ENCODE results near the gene PAK4. TPM values are rescaled to one million over a fixed set of nuclear protein-coding genes. Genes with fewer than 3 reads are reported as not detected.

Gene PAK4
- total and polyA plus RNA-seq, 2 of the 8 experiments (the other 6 are each of a cell fraction or from before 2014, with no cell fraction given) = 50.7 to 64.4 TPM

GRCh38 chr19:39171479-39172465 is 46.2 kb downstream of the PAK4 start (continued):
- TF ChIP-seq CBX8 (IDR thresholded peaks at IDR 0.05; ENCODE audit: borderline replicate concordance, low read depth, low read length) (no peak), PHF8 (conservative IDR thresholded peaks at IDR 0.05; ENCODE audit: low read depth, low read length) (no peak), TAF1 (IDR thresholded peaks at IDR 0.05; ENCODE audit: low read depth, low read length) (no peak), YY1 (IDR thresholded peaks at IDR 0.05; ENCODE audit: low read depth, low read length) (no peak), BCL11A (IDR thresholded peaks at IDR 0.05; ENCODE audit: low read depth in 2 of 2, low read length in 2 of 2) (no peak), ZNF274 (IDR thresholded peaks at IDR 0.05; ENCODE audit: borderline replicate concordance, extremely low read depth, low read length) (no peak), CHD1 (IDR thresholded peaks at IDR 0.05; ENCODE audit: low read depth, low read length) (no peak), NANOG (IDR thresholded peaks at IDR 0.05; ENCODE audit: insufficient read depth, low read depth, low read length, poor library complexity, severe bottlenecking) (no peak), EP300 (IDR thresholded peaks at IDR 0.05; ENCODE audit: borderline replicate concordance in 1 of 2, low read depth in 2 of 2, low read length in 2 of 2) (no peak)
